ENCODE results near the gene C4orf51. TPM values are rescaled to one million over a fixed set of nuclear protein-coding genes. Genes with fewer than 3 reads are reported as not detected.
A peak's percentile ranks its signal among the peaks of the same experiment; 100 is the strongest.

Gene C4orf51
- total RNA-seq, 1 experiment from 2014 or later = not detected

GRCh38 chr4:145716200-145716599 is 36.3 kb downstream of the C4orf51 start:
- Histone ChIP-seq H3K27ac (ENCODE audit: low read length) (no peak overlapping the region), H3K9me3 (ENCODE audit: low read length) (peaks cover 9% of the 10 kb centered on the region), H3K79me2 (ENCODE audit: low read length) (no peaks in the 10 kb centered on the region), H2AFZ (ENCODE audit: low read length) (no peak overlapping the region), H4K20me1 (ENCODE audit: insufficient read depth, low read depth, low read length) (no peaks in the 10 kb centered on the region), H3K27me3 (ENCODE audit: low read length) (peaks cover 2% of the 10 kb centered on the region; the same call in 1 of the 2 replicates), H3K9me2 (replicated peaks; ENCODE audit: insufficient read depth, low read length) (no peaks in the 10 kb centered on the region), H3K9ac (ENCODE audit: low read length) (no peak overlapping the region), H3K4me3 (ENCODE audit: low read length) (no peak overlapping the region), H3K4me2 (ENCODE audit: low read depth, low read length, poor library complexity, severe bottlenecking) (no peak overlapping the region), H3K4me1 (ENCODE audit: low read length) (0 out of 2 replicates have a peak, but pooled peaks cover 2% of the 10 kb centered on the region), H3K36me3 (ENCODE audit: insufficient read depth, low read length) (no peaks in the 10 kb centered on the region; the same call in 1 of the 2 replicates)
- no peak for DNase-seq

- Histone ChIP-seq H3K27me3 (ENCODE audit: low read length) (peaks cover 2% of the 10 kb centered on the region; the same call in 1 of the 2 replicates), H4K20me1 (ENCODE audit: insufficient read depth, low read depth, low read length) (no peaks in the 10 kb centered on the region), H3K79me2 (ENCODE audit: low read length) (no peaks in the 10 kb centered on the region), H3K4me2 (ENCODE audit: low read depth, low read length, poor library complexity, severe bottlenecking) (no peak overlapping the region), H3K27ac (ENCODE audit: low read length) (no peak overlapping the region), H3K9me2 (replicated peaks; ENCODE audit: insufficient read depth, low read length) (no peaks in the 10 kb centered on the region), H3K36me3 (ENCODE audit: insufficient read depth, low read length) (no peaks in the 10 kb centered on the region; the same call in 1 of the 2 replicates), H3K4me1 (ENCODE audit: low read length) (0 out of 2 replicates have a peak, but pooled peaks cover 2% of the 10 kb centered on the region), H3K9me3 (ENCODE audit: low read length) (peaks cover 4% of the 10 kb centered on the region; the same call in 1 of the 2 replicates), H2AFZ (ENCODE audit: low read length) (no peak overlapping the region), H3K4me3 (ENCODE audit: low read length) (no peak overlapping the region), H3K9ac (ENCODE audit: low read length) (no peak overlapping the region)
- no peak for DNase-seq
Measured at GRCh38 chr4:145716661-145717200, 36.8 kb downstream of the C4orf51 start.

- Histone ChIP-seq H3K79me2 (ENCODE audit: low read length) (no peaks in the 10 kb centered on the region), H3K4me1 (ENCODE audit: low read length) (0 out of 2 replicates have a peak, but pooled peaks cover 2% of the 10 kb centered on the region), H3K9me3 (ENCODE audit: low read length) (no peaks in the 10 kb centered on the region), H2AFZ (ENCODE audit: low read length) (no peak overlapping the region), H3K4me3 (ENCODE audit: low read length) (no peak overlapping the region), H3K27ac (ENCODE audit: low read length) (no peak overlapping the region), H3K4me2 (ENCODE audit: low read depth, low read length, poor library complexity, severe bottlenecking) (peak overlapping the region; percentile 38), H3K9me2 (replicated peaks; ENCODE audit: insufficient read depth, low read length) (no peaks in the 10 kb centered on the region), H3K9ac (ENCODE audit: low read length) (no peak overlapping the region), H3K36me3 (ENCODE audit: insufficient read depth, low read length) (no peaks in the 10 kb centered on the region), H3K27me3 (ENCODE audit: low read length) (peaks cover 2% of the 10 kb centered on the region; the same call in 1 of the 2 replicates), H4K20me1 (ENCODE audit: insufficient read depth, low read depth, low read length) (no peaks in the 10 kb centered on the region)
- DNase-seq = no peak
Measured at GRCh38 chr4:145719752-145720624, 40.0 kb downstream of the C4orf51 start.

GRCh38 chr4:145720656-145721055 is 40.7 kb downstream of the C4orf51 start:
- H3K4me3 ChIP-seq (ENCODE audit: low read length) = no peak overlapping the region
- no peak for DNase-seq
- no peaks in the 10 kb centered on the region for H4K20me1 ChIP-seq (ENCODE audit: insufficient read depth, low read depth, low read length)
- H3K27ac ChIP-seq (ENCODE audit: low read length) = no peak overlapping the region
- no peak overlapping the region for H3K9ac ChIP-seq (ENCODE audit: low read length)
- H3K36me3 ChIP-seq (ENCODE audit: insufficient read depth, low read length) = no peaks in the 10 kb centered on the region
- no peaks in the 10 kb centered on the region for H3K79me2 ChIP-seq (ENCODE audit: low read length)
- H3K9me3 ChIP-seq (ENCODE audit: low read length) = no peaks in the 10 kb centered on the region
- no peak overlapping the region for H2AFZ ChIP-seq (ENCODE audit: low read length)
- 0 out of 2 replicates have a peak, but pooled peaks cover 2% of the 10 kb centered on the region for H3K4me1 ChIP-seq (ENCODE audit: low read length)
- no peak overlapping the region for H3K4me2 ChIP-seq (ENCODE audit: low read depth, low read length, poor library complexity, severe bottlenecking)
- H3K27me3 ChIP-seq (ENCODE audit: low read length) = peaks cover 2% of the 10 kb centered on the region; the same call in 1 of the 2 replicates
- no peaks in the 10 kb centered on the region for H3K9me2 ChIP-seq (replicated peaks; ENCODE audit: insufficient read depth, low read length)

- Histone ChIP-seq H3K4me3 (ENCODE audit: low read length) (no peak overlapping the region), H3K79me2 (ENCODE audit: low read length) (no peaks in the 10 kb centered on the region), H3K9me2 (replicated peaks; ENCODE audit: insufficient read depth, low read length) (no peaks in the 10 kb centered on the region), H3K4me2 (ENCODE audit: low read depth, low read length, poor library complexity, severe bottlenecking) (no peak overlapping the region), H3K27ac (ENCODE audit: low read length) (no peak overlapping the region), H4K20me1 (ENCODE audit: insufficient read depth, low read depth, low read length) (no peaks in the 10 kb centered on the region), H3K27me3 (ENCODE audit: low read length) (no peaks in the 10 kb centered on the region; the same call in 1 of the 2 replicates), H3K4me1 (ENCODE audit: low read length) (0 out of 2 replicates have a peak, but pooled peaks cover 2% of the 10 kb centered on the region), H3K36me3 (ENCODE audit: insufficient read depth, low read length) (no peaks in the 10 kb centered on the region), H3K9ac (ENCODE audit: low read length) (no peak overlapping the region), H3K9me3 (ENCODE audit: low read length) (no peaks in the 10 kb centered on the region), H2AFZ (ENCODE audit: low read length) (no peak overlapping the region)
- peak; percentile 68 for DNase-seq
Measured at GRCh38 chr4:145722561-145722960, 42.6 kb downstream of the C4orf51 start.

GRCh38 chr4:145723336-145723735 is 43.4 kb downstream of the C4orf51 start:
- Histone ChIP-seq H3K36me3 (ENCODE audit: insufficient read depth, low read length) (no peaks in the 10 kb centered on the region), H2AFZ (ENCODE audit: low read length) (no peak overlapping the region), H3K4me1 (ENCODE audit: low read length) (0 out of 2 replicates have a peak, but pooled peaks cover 2% of the 10 kb centered on the region), H4K20me1 (ENCODE audit: insufficient read depth, low read depth, low read length) (no peaks in the 10 kb centered on the region), H3K9me2 (replicated peaks; ENCODE audit: insufficient read depth, low read length) (no peaks in the 10 kb centered on the region), H3K4me3 (ENCODE audit: low read length) (no peak overlapping the region), H3K4me2 (ENCODE audit: low read depth, low read length, poor library complexity, severe bottlenecking) (no peak overlapping the region), H3K27ac (ENCODE audit: low read length) (no peak overlapping the region), H3K27me3 (ENCODE audit: low read length) (no peaks in the 10 kb centered on the region; the same call in 1 of the 2 replicates), H3K79me2 (ENCODE audit: low read length) (no peaks in the 10 kb centered on the region), H3K9me3 (ENCODE audit: low read length) (no peaks in the 10 kb centered on the region), H3K9ac (ENCODE audit: low read length) (no peak overlapping the region)
- no peak for DNase-seq

GRCh38 chr4:145730026-145730425 is 50.1 kb downstream of the C4orf51 start:
- no peak overlapping the region for H3K27ac ChIP-seq (ENCODE audit: low read length)
- H3K9me2 ChIP-seq (replicated peaks; ENCODE audit: insufficient read depth, low read length) = no peaks in the 10 kb centered on the region
- no peak overlapping the region for H3K9ac ChIP-seq (ENCODE audit: low read length)
- H2AFZ ChIP-seq (ENCODE audit: low read length) = no peak overlapping the region
- no peaks in the 10 kb centered on the region for H3K27me3 ChIP-seq (ENCODE audit: low read length)
- DNase-seq = no peak
- no peaks in the 10 kb centered on the region for H4K20me1 ChIP-seq (ENCODE audit: insufficient read depth, low read depth, low read length)
- peaks cover 9% of the 10 kb centered on the region for H3K4me1 ChIP-seq (ENCODE audit: low read length)
- H3K4me2 ChIP-seq (ENCODE audit: low read depth, low read length, poor library complexity, severe bottlenecking) = no peak overlapping the region
- H3K9me3 ChIP-seq (ENCODE audit: low read length) = no peaks in the 10 kb centered on the region
- H3K79me2 ChIP-seq (ENCODE audit: low read length) = no peaks in the 10 kb centered on the region
- no peaks in the 10 kb centered on the region for H3K36me3 ChIP-seq (ENCODE audit: insufficient read depth, low read length)
- no peak overlapping the region for H3K4me3 ChIP-seq (ENCODE audit: low read length)

GRCh38 chr4:145731028-145731427 is 51.1 kb downstream of the C4orf51 start:
- no peaks in the 10 kb centered on the region for H3K27me3 ChIP-seq (ENCODE audit: low read length)
- H3K27ac ChIP-seq (ENCODE audit: low read length) = no peak overlapping the region
- H4K20me1 ChIP-seq (ENCODE audit: insufficient read depth, low read depth, low read length) = no peaks in the 10 kb centered on the region
- H3K4me2 ChIP-seq (ENCODE audit: low read depth, low read length, poor library complexity, severe bottlenecking) = no peak overlapping the region
- H3K4me1 ChIP-seq (ENCODE audit: low read length) = peaks cover 9% of the 10 kb centered on the region
- no peak for DNase-seq
- H2AFZ ChIP-seq (ENCODE audit: low read length) = no peak overlapping the region
- H3K9me3 ChIP-seq (ENCODE audit: low read length) = no peaks in the 10 kb centered on the region
- no peak overlapping the region for H3K9ac ChIP-seq (ENCODE audit: low read length)
- no peaks in the 10 kb centered on the region for H3K79me2 ChIP-seq (ENCODE audit: low read length)
- no peaks in the 10 kb centered on the region for H3K36me3 ChIP-seq (ENCODE audit: insufficient read depth, low read length)
- H3K4me3 ChIP-seq (ENCODE audit: low read length) = no peak overlapping the region
- no peaks in the 10 kb centered on the region for H3K9me2 ChIP-seq (replicated peaks; ENCODE audit: insufficient read depth, low read length)

Data from Karpas-422 (cell line).